ENCODE measurements around the gene MEOX2. TPM values are rescaled to one million over a fixed set of nuclear protein-coding genes. Genes with fewer than 3 reads are reported as not detected.
A peak's percentile ranks its signal among the peaks of the same experiment; 100 is the strongest.

The MEOX2 gene
- total and polyA plus RNA-seq, 2 of the 8 experiments (the other 6 are each of a cell fraction or from before 2014, with no cell fraction given) = 0.05 to 0.19 TPM

DNA sequence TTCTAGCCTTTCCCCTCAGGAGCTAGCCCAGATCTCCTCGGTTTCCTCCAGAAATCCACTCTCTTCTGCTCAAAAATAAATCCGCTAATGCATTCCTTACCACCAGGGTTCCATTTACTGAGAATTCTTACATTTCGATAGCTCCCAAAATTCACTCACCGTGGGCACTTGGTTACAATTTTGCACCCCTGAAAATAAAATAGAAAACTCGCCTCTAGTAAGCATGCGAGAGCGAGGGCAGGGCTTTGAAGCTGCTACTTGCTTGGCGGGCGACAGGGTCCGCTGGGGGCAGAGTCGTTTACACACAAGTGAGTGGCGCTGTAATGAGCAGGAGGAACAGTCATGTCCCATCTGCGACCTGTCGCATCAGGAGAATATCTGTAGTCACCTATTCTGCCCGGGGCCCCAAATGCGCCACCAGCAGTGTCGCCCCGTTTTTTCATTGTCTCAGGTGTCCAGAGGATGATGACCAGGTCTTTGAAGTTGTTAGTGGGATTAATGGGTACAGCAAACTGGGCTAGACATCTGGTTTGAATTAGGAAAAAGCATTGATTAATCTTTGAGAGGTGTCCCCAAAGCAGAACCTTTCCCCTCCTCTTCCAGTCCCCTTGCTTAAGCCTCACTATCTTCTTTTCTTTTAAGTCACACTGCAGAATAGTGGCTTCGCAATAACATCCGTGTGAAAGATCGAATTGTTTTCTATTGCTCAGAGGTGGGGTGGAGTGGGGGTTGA lies 1.2 kb upstream of the MEOX2 start:
- H3K4me2 ChIP-seq (ENCODE audit: insufficient read depth in 1 of 2, low read depth in 2 of 2, low read length in 2 of 2) = peak overlapping the region; percentile 77 to 97
- H4K8ac ChIP-seq (ENCODE audit: extremely low read depth, insufficient read depth, low read length) = no peak overlapping the region
- no peak overlapping the region for H3K9ac ChIP-seq (replicated peaks in 1 of 4; ENCODE audit: extremely low read depth in 1 of 4, low read depth in 3 of 4, low read length in 3 of 4)
- no peak for FAIRE-seq
- no peak overlapping the region for H2BK5ac ChIP-seq (ENCODE audit: low read depth, low read length)
- no peak overlapping the region for H2BK20ac ChIP-seq (ENCODE audit: low read length)
- H3K27ac ChIP-seq (ENCODE audit: low read depth, low read length) = no peak overlapping the region
- no peak overlapping the region for H4K5ac ChIP-seq (ENCODE audit: insufficient read length, low read depth, low read length)
- H3K9me3 ChIP-seq (ENCODE audit: insufficient read depth in 2 of 2, low read depth in 1 of 2, low read length in 1 of 2) = no peaks in the 10 kb centered on the region
- H3K23me2 ChIP-seq (ENCODE audit: low read depth, low read length) = peaks cover 20% of the 10 kb centered on the region; the same call in 1 of the 2 replicates
- no peaks in the 10 kb centered on the region for H3K79me1 ChIP-seq (ENCODE audit: low read depth, low read length)
- no peak overlapping the region for H2BK15ac ChIP-seq (ENCODE audit: low read length)
- CTCF ChIA-PET (ENCODE audit: partially characterized antibody) = interaction anchor here (0.7 to 2.3 kb wide), 5 partner anchors 10 to 361 kb away, joined by 3 to 12 read pairs (median 4); no protein-coding TSS in a partner anchor
- peaks cover 22 to 50% (median 43%) of the 10 kb centered on the region in 4 experiments for H3K27me3 ChIP-seq (replicated peaks in 1 of 4; ENCODE audit: control insufficient read depth in 3 of 4, extremely low read depth in 1 of 4, insufficient read depth in 3 of 4, low read length in 3 of 4)
- H3K56ac ChIP-seq (replicated peaks; ENCODE audit: insufficient read length, low read depth, low read length) = no peak overlapping the region
- H3K4ac ChIP-seq (replicated peaks; ENCODE audit: insufficient read length, low read depth, low read length) = no peak overlapping the region
- no peaks in the 10 kb centered on the region for H3K79me2 ChIP-seq (ENCODE audit: control insufficient read depth in 1 of 2, insufficient read depth in 2 of 2, low read length in 2 of 2)
- no peaks in the 10 kb centered on the region for H3K36me3 ChIP-seq (ENCODE audit: control insufficient read depth in 2 of 4, insufficient read depth in 4 of 4, low read length in 3 of 4)
- H3K23ac ChIP-seq (ENCODE audit: insufficient read length) = no peak overlapping the region
- POLR2A ChIA-PET (ENCODE audit: partially characterized antibody) = no interaction called here
- peak in 1 of 2 experiments; percentile 51 for DNase-seq (ENCODE audit: low read depth in 1 of 2, low spot score in 2 of 2)
- 4% methylated on average over 21 of the region's 21 CpGs; no CpG with 5 or more reads in 1 of the 2 experiments for WGBS, 2 experiments (ENCODE audit: extremely low coverage in 1 of 2, insufficient coverage in 1 of 2, insufficient read length in 1 of 2, insufficient replicate concordance in 2 of 2, low coverage in 1 of 2, low lambda C conversion rate in 2 of 2, missing lambda C conversion rate in 1 of 2)
- peaks cover 0 to 1% of the 10 kb centered on the region in 2 experiments for H4K20me1 ChIP-seq (replicated peaks in 1 of 2; ENCODE audit: control insufficient read depth in 1 of 2, insufficient read depth in 2 of 2, low read length in 2 of 2)
- no peak overlapping the region for H2AFZ ChIP-seq (ENCODE audit: low read length)
- no peak overlapping the region for H3K14ac ChIP-seq (ENCODE audit: insufficient read length)
- H2BK120ac ChIP-seq (replicated peaks; ENCODE audit: low read depth, low read length) = no peak overlapping the region
- H3K4me3 ChIP-seq (ENCODE audit: extremely low read depth in 1 of 4, insufficient read depth in 2 of 4, low read depth in 3 of 4, low read length in 4 of 4) = peak overlapping the region; percentile 16 to 67 (median 24); a peak in 6 of 8 replicates
- H3K18ac ChIP-seq (ENCODE audit: extremely low read depth, low read length) = no peak overlapping the region
- peaks cover 0 to 25% (median 9%) of the 10 kb centered on the region in 4 experiments; a peak in 6 of 7 replicates for H3K4me1 ChIP-seq (replicated peaks in 1 of 4; ENCODE audit: control insufficient read depth in 3 of 4, insufficient read depth in 4 of 4, low read length in 3 of 4)
- no peak overlapping the region for H4K91ac ChIP-seq (replicated peaks; ENCODE audit: insufficient read length, low read length)
- no peak overlapping the region for H2AK5ac ChIP-seq (ENCODE audit: low read depth, low read length)
- no peak overlapping the region for H2BK12ac ChIP-seq (ENCODE audit: low read depth, low read length)

Data from H1 (cell line).